Measurements from ENCODE around the gene TENM4. TPM values are rescaled to one million over a fixed set of nuclear protein-coding genes. Genes with fewer than 3 reads are reported as not detected.
A peak's percentile ranks its signal among the peaks of the same experiment; 100 is the strongest.

Gene TENM4
- total and polyA plus RNA-seq, 4 experiments from 2014 or later: 0.25 to 0.28 TPM; not detected in 2

DNA sequence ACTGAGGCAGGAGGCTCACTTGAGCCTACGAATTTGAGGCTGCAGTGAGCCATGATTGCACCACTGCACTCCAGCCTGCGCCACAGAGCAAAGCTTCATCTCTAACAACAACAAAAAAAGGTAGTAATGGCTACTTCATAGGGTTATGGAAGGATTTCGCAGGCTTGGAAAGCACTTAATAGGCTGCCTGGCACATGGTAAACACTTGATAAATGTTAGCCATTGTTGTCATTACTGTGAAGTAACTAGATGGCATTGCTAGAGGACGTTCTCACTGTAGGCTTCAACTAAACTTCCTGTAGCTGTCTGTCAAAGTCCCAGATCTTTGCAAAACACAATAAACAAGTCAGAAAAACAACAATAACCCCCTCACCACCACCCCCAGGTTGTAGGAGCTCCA, 508.9 kb downstream of the TENM4 start:
- H3K4me3 Mint-ChIP-seq: no peak overlapping the region
- no peaks in the 10 kb centered on the region for H3K9me3 ChIP-seq (ENCODE audit: control insufficient read depth in 1 of 2, low read length in 2 of 2)
- H3K27me3 ChIP-seq (ENCODE audit: insufficient read depth, low read length): no peaks in the 10 kb centered on the region
- no peak overlapping the region for H3K4me3 ChIP-seq (ENCODE audit: low read length in 2 of 2)
- H3K9me3 Mint-ChIP-seq: no peaks in the 10 kb centered on the region
- no peaks in the 10 kb centered on the region for H3K36me3 ChIP-seq (ENCODE audit: insufficient read depth, low read length)
- H3K4me1 Mint-ChIP-seq: no peaks in the 10 kb centered on the region
- H3K27me3 Mint-ChIP-seq: peaks cover 3 to 5% of the 10 kb centered on the region in 2 donors
- no peaks in the 10 kb centered on the region for H3K4me1 ChIP-seq (ENCODE audit: insufficient read depth, low read length)
- POLR2A ChIA-PET (ENCODE audit: partially characterized antibody): no interaction called here
- no peak for DNase-seq
- no peak overlapping the region for H3K27ac ChIP-seq (ENCODE audit: low read depth, low read length)
- H3K27ac Mint-ChIP-seq: no peak overlapping the region
- CTCF ChIA-PET (ENCODE audit: partially characterized antibody): no interaction called here
- intact Hi-C loops (cut with micrococcal nuclease): no loop called here
- H3K36me3 Mint-ChIP-seq: no peaks in the 10 kb centered on the region

DNA sequence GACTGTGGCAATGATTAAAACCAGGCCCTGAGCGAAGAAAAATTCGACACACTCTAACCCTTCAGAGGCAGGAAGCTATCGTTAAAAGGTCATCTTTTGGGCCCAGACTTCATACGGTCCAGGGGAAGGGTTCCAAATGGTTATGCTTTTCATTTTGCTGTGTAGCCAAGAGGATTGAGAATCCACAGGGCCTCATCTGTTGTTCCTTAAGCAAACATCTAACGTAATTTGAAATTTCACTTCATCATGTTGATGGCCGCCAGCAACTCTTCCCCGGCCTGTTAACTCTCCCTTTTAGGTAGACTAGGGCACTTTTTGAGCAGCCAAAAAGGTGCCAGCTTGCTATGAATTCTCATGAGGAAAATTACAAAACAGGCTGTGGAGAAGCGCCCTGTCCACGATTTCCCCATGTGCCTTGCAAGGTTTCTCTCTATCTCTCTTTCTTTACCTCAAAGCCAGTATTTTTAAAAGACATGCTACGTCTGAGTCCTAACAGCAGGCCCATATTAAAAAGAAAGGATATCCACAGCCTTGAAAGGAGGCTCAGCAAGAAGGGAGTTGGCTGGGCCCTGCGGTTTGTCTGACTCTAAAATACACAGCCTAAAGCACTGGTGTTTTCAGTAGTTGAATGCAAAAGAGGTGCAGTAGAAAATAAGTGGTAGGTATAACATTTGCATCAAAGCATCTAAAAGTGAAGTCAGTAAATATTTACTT, 509.9 kb downstream of the TENM4 start:
- peaks cover 3% of the 10 kb centered on the region in 2 donors for H3K27me3 Mint-ChIP-seq
- no peak overlapping the region for H3K4me3 ChIP-seq (ENCODE audit: low read length in 2 of 2)
- ChIA-PET POLR2A (ENCODE audit: partially characterized antibody) (no interaction called here), CTCF (ENCODE audit: partially characterized antibody) (no interaction called here)
- H3K36me3 Mint-ChIP-seq: no peaks in the 10 kb centered on the region
- no peaks in the 10 kb centered on the region for H3K27me3 ChIP-seq (ENCODE audit: insufficient read depth, low read length)
- no peak overlapping the region for H3K4me3 Mint-ChIP-seq
- DNase-seq: no peak
- H3K4me1 Mint-ChIP-seq: no peaks in the 10 kb centered on the region
- H3K27ac Mint-ChIP-seq: no peak overlapping the region
- H3K27ac ChIP-seq (ENCODE audit: low read depth, low read length): no peak overlapping the region
- intact Hi-C loops (cut with micrococcal nuclease): no loop called here
- no peaks in the 10 kb centered on the region for H3K9me3 Mint-ChIP-seq
- no peaks in the 10 kb centered on the region for H3K9me3 ChIP-seq (ENCODE audit: control insufficient read depth in 1 of 2, low read length in 2 of 2)
- no peaks in the 10 kb centered on the region for H3K4me1 ChIP-seq (ENCODE audit: insufficient read depth, low read length)
- H3K36me3 ChIP-seq (ENCODE audit: insufficient read depth, low read length): no peaks in the 10 kb centered on the region

DNA sequence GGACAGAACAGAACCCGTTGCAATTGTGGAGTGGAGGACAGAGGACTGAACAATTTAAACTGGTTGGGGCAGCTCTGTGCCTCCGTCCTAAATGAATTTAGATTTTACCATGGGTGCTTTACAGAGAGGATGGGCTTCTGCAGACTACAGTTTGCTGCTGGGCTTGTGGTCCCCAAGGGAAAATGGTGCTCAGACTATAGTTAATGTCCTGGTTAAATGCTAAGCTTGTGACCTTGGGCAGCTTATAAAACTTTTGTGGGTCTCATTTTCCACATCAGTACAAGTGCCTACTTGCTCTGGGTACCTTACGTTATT, 511.0 kb downstream of the TENM4 start:
- CTCF ChIA-PET (ENCODE audit: partially characterized antibody): no interaction called here

DNA sequence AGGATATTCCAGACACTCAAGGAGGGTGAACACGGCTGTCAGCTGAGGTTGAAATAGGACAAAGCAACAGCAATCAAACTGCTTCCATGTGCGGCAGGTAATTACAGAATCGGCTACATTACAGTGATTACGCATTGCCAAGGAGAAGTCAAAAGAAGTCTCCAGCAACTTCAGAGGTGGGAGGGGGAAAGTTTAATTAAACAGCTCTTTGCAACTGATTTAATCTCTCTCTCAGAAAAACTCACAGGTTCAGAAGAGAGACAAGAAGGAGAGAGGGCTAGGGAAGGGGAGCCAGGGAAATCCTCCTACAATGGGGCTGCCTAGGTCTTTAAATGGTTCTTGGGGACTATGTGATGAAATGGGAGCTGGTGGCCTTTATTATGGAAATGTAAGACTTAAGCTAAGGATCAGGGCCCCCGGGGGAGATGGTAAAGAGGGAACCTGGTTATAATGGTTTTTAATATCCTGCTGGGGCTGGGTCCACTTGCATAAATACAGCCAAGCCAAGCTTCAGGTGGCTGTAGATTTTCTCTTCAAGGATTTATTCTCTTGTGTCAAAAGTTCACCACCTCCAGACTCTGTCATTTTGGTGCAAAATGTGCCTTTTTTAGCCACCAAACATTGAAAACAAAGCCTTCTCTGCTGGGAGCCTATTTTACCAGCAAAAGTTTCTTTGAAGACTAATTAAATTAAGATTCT, 511.5 kb downstream of the TENM4 start:
- ChIA-PET CTCF (ENCODE audit: partially characterized antibody) (no interaction called here), POLR2A (ENCODE audit: partially characterized antibody) (no interaction called here)
- no peak for DNase-seq
- no peaks in the 10 kb centered on the region for H3K36me3 Mint-ChIP-seq
- no peak overlapping the region for H3K27ac ChIP-seq (ENCODE audit: low read depth, low read length)
- H3K9me3 Mint-ChIP-seq: no peaks in the 10 kb centered on the region
- H3K27me3 ChIP-seq (ENCODE audit: insufficient read depth, low read length): no peaks in the 10 kb centered on the region
- H3K27ac Mint-ChIP-seq: no peak overlapping the region
- H3K27me3 Mint-ChIP-seq: peaks cover 3 to 8% of the 10 kb centered on the region in 2 donors
- H3K4me3 ChIP-seq (ENCODE audit: low read length in 2 of 2): no peak overlapping the region
- H3K4me1 Mint-ChIP-seq: no peaks in the 10 kb centered on the region
- intact Hi-C loops (cut with micrococcal nuclease): no loop called here
- no peaks in the 10 kb centered on the region for H3K9me3 ChIP-seq (ENCODE audit: control insufficient read depth in 1 of 2, low read length in 2 of 2)
- no peaks in the 10 kb centered on the region for H3K36me3 ChIP-seq (ENCODE audit: insufficient read depth, low read length)
- no peak overlapping the region for H3K4me3 Mint-ChIP-seq
- no peaks in the 10 kb centered on the region for H3K4me1 ChIP-seq (ENCODE audit: insufficient read depth, low read length)

More for the DNA sequence above, 511.0 kb downstream of the TENM4 start:
- H3K36me3 Mint-ChIP-seq: no peaks in the 10 kb centered on the region
- H3K9me3 Mint-ChIP-seq: no peaks in the 10 kb centered on the region
- no peak overlapping the region for H3K27ac Mint-ChIP-seq
- H3K9me3 ChIP-seq (ENCODE audit: control insufficient read depth in 1 of 2, low read length in 2 of 2): no peaks in the 10 kb centered on the region
- no peak overlapping the region for H3K27ac ChIP-seq (ENCODE audit: low read depth, low read length)
- POLR2A ChIA-PET (ENCODE audit: partially characterized antibody): no interaction called here
- no peak for DNase-seq
- peak overlapping the region in 1 of 8 donors; percentile 7 for H3K4me3 Mint-ChIP-seq
- H3K4me3 ChIP-seq (ENCODE audit: low read length in 2 of 2): no peak overlapping the region
- H3K36me3 ChIP-seq (ENCODE audit: insufficient read depth, low read length): no peaks in the 10 kb centered on the region
- H3K27me3 ChIP-seq (ENCODE audit: insufficient read depth, low read length): no peaks in the 10 kb centered on the region
- no peaks in the 10 kb centered on the region for H3K4me1 Mint-ChIP-seq
- H3K4me1 ChIP-seq (ENCODE audit: insufficient read depth, low read length): no peaks in the 10 kb centered on the region
- H3K27me3 Mint-ChIP-seq: peaks cover 3 to 6% of the 10 kb centered on the region in 2 donors
- intact Hi-C loops (cut with micrococcal nuclease): no loop called here

DNA sequence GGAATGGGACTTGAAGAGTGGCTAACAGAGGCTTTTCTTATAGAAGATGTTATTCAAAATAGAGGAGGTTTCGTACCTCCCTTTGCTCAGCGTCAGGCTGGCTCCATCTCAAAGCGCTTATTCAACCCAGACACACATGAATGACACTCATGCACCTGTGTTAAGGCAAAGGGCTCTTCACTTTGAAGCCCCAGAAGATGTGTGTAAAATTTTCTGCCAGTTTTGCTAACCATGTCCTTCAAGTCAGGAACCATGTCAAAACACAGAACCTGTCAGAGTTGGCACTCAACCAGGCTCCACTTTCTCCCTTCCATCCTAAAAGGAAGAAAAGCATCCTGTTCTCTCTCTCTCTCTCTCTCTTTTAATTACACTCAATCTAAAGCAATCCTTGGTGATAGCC, 513.3 kb downstream of the TENM4 start:
- no peak overlapping the region for H3K27ac ChIP-seq (ENCODE audit: low read depth, low read length)
- H3K36me3 ChIP-seq (ENCODE audit: insufficient read depth, low read length): no peaks in the 10 kb centered on the region
- Mint-ChIP-seq H3K4me1 (no peaks in the 10 kb centered on the region), H3K27ac (no peak overlapping the region), H3K4me3 (no peak overlapping the region), H3K27me3 (peaks cover 3 to 10% of the 10 kb centered on the region in 2 donors), H3K36me3 (no peaks in the 10 kb centered on the region), H3K9me3 (no peaks in the 10 kb centered on the region)
- H3K4me3 ChIP-seq (ENCODE audit: low read length in 2 of 2): no peak overlapping the region
- ChIA-PET CTCF (ENCODE audit: partially characterized antibody) (no interaction called here), POLR2A (ENCODE audit: partially characterized antibody) (no interaction called here)
- H3K27me3 ChIP-seq (ENCODE audit: insufficient read depth, low read length): no peaks in the 10 kb centered on the region
- DNase-seq: no peak
- intact Hi-C loops (cut with micrococcal nuclease): no loop called here
- no peaks in the 10 kb centered on the region for H3K4me1 ChIP-seq (ENCODE audit: insufficient read depth, low read length)
- no peaks in the 10 kb centered on the region for H3K9me3 ChIP-seq (ENCODE audit: control insufficient read depth in 1 of 2, low read length in 2 of 2)

DNA sequence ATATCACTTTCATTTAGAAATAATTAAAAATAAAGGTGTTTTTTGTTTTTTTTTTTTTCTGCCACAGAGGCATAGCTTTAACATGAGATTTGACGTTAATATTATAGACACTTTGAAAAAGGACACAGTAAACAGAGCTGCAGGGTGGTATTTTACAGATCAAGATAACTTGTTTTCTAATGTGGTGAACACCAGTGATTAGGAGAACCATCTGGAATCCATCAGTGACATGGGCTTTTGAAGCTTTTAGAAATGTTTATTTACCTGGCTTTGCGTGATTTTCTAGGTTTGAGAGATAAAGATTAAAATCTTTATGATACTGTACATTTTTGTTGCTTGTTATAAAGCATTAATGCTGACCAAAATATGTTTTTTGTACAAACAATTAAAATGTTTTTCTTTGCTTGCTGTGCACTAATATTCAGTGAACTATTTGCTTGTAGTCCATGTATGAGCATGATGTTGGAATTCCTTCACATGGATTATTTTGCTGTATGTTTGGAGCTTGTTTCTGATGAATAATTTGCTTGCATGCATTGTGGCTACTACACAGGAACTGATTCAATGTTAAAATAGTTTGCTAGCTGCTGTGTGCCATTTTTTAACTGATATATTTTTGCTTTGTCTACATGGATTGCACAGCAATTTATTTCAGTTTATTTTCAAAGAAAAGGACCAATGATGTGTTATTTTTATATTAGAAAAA, 514.0 kb downstream of the TENM4 start:
- DNase-seq: no peak
- CTCF ChIA-PET (ENCODE audit: partially characterized antibody): no interaction called here
- H3K4me3 Mint-ChIP-seq: no peak overlapping the region
- Histone ChIP-seq H3K36me3 (ENCODE audit: insufficient read depth, low read length) (no peaks in the 10 kb centered on the region), H3K4me3 (ENCODE audit: low read length in 2 of 2) (no peak overlapping the region), H3K27ac (ENCODE audit: low read depth, low read length) (no peak overlapping the region), H3K27me3 (ENCODE audit: insufficient read depth, low read length) (no peaks in the 10 kb centered on the region), H3K4me1 (ENCODE audit: insufficient read depth, low read length) (no peaks in the 10 kb centered on the region), H3K9me3 (ENCODE audit: control insufficient read depth in 1 of 2, low read length in 2 of 2) (no peaks in the 10 kb centered on the region)
- POLR2A ChIA-PET (ENCODE audit: partially characterized antibody): no interaction called here
- intact Hi-C loops (cut with micrococcal nuclease): no loop called here
- no peak overlapping the region for H3K27ac Mint-ChIP-seq
- peaks cover 3 to 13% of the 10 kb centered on the region in 2 donors for H3K27me3 Mint-ChIP-seq
- H3K9me3 Mint-ChIP-seq: no peaks in the 10 kb centered on the region
- H3K36me3 Mint-ChIP-seq: no peaks in the 10 kb centered on the region
- no peaks in the 10 kb centered on the region for H3K4me1 Mint-ChIP-seq

DNA sequence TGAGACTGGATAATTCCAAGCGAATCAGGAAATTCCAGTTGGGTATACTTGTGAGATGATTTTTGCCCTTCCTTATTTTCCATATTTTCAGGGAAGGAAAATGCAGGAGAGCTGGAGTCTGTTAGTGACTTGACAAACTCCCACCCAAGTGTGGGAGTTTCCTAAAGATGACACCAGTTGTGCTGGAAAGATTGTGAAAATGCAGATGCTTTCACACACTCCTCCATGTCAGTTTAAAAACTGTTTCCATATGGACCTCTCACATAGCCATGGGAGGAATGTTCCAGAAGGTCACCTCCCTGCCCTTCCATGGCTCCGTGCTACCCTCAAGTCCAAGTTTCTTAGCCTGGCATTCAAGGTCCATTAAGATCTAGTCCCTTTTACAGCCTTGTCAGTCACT, 515.4 kb downstream of the TENM4 start:
- H3K36me3 Mint-ChIP-seq: no peaks in the 10 kb centered on the region
- Histone ChIP-seq H3K36me3 (ENCODE audit: insufficient read depth, low read length) (no peaks in the 10 kb centered on the region), H3K4me1 (ENCODE audit: insufficient read depth, low read length) (no peaks in the 10 kb centered on the region), H3K4me3 (ENCODE audit: low read length in 2 of 2) (no peak overlapping the region), H3K27me3 (ENCODE audit: insufficient read depth, low read length) (no peaks in the 10 kb centered on the region), H3K9me3 (ENCODE audit: control insufficient read depth in 1 of 2, low read length in 2 of 2) (no peaks in the 10 kb centered on the region), H3K27ac (ENCODE audit: low read depth, low read length) (no peak overlapping the region)
- peaks cover 3 to 20% of the 10 kb centered on the region in 2 donors for H3K27me3 Mint-ChIP-seq
- H3K4me1 Mint-ChIP-seq: no peaks in the 10 kb centered on the region
- no peak for DNase-seq
- no peaks in the 10 kb centered on the region for H3K9me3 Mint-ChIP-seq
- ChIA-PET CTCF (ENCODE audit: partially characterized antibody) (no interaction called here), POLR2A (ENCODE audit: partially characterized antibody) (no interaction called here)
- H3K4me3 Mint-ChIP-seq: no peak overlapping the region
- no peak overlapping the region for H3K27ac Mint-ChIP-seq
- intact Hi-C loops (cut with micrococcal nuclease): no loop called here

Data from CD4-positive, alpha-beta memory T cell (primary cell).